ENCODE data around the gene EFNB3. TPM values are rescaled to one million over a fixed set of nuclear protein-coding genes. Genes with fewer than 3 reads are reported as not detected.

EFNB3 gene
- total RNA-seq (2014; rRNA removed; shearing (Covaris generic)): 5.6 and 6.2 TPM in 2 replicates

- DNase-seq (ENCODE audit: low spot score): peak; percentile 30
Measured at GRCh38 chr17:7704601-7705268, at the start of gene EFNB3. TSS of gene EFNB3 (plus strand) at chr17:7705202. CDS start at chr17:7705599, 397 bp downstream.

GRCh38 chr17:7655541-7655840, 49.5 kb upstream of the EFNB3 start:
- no peak for DNase-seq (ENCODE audit: low spot score)

GRCh38 chr17:7656958-7657609, 47.9 kb upstream of the EFNB3 start:
- DNase-seq (ENCODE audit: low spot score): no peak

- no peak for DNase-seq (ENCODE audit: low spot score)
Measured at GRCh38 chr17:7667656-7668406, 37.2 kb upstream of the EFNB3 start.

- DNase-seq (ENCODE audit: low spot score): no peak
Measured at GRCh38 chr17:7668482-7668881, 36.5 kb upstream of the EFNB3 start.

- DNase-seq (ENCODE audit: low spot score): no peak
Measured at GRCh38 chr17:7673239-7673638, 31.8 kb upstream of the EFNB3 start.

- DNase-seq (ENCODE audit: low spot score): no peak
Measured at GRCh38 chr17:7674934-7675333, 30.1 kb upstream of the EFNB3 start.

- no peak for DNase-seq (ENCODE audit: low spot score)
Measured at GRCh38 chr17:7676533-7676932, 28.5 kb upstream of the EFNB3 start.

- no peak for DNase-seq (ENCODE audit: low spot score)
Measured at GRCh38 chr17:7677388-7678067, 27.5 kb upstream of the EFNB3 start.

- no peak for DNase-seq (ENCODE audit: low spot score)
Measured at GRCh38 chr17:7684851-7685532, 20.0 kb upstream of the EFNB3 start.

GRCh38 chr17:7685533-7686221, 19.3 kb upstream of the EFNB3 start:
- DNase-seq (ENCODE audit: low spot score): peak; percentile 81

- peak; percentile 65 for DNase-seq (ENCODE audit: low spot score)
Measured at GRCh38 chr17:7686222-7687071, 18.6 kb upstream of the EFNB3 start.

- DNase-seq (ENCODE audit: low spot score): peak; percentile 89
Measured at GRCh38 chr17:7687072-7687907, 17.7 kb upstream of the EFNB3 start, which contains the start of gene TP53. TSS of gene TP53 (minus strand) at chr17:7687490. CDS start at chr17:7676594, 10,896 bp downstream.

GRCh38 chr17:7687908-7688807, 16.8 kb upstream of the EFNB3 start, which contains the start of gene WRAP53:
TSS of gene WRAP53 (plus strand) at chr17:7688477. CDS start at chr17:7688649, 172 bp downstream.
- DNase-seq (ENCODE audit: low spot score): peak; percentile 94

GRCh38 chr17:7688808-7689316, 16.1 kb upstream of the EFNB3 start:
- DNase-seq (ENCODE audit: low spot score): no peak

GRCh38 chr17:7695586-7695985, 9.4 kb upstream of the EFNB3 start:
- DNase-seq (ENCODE audit: low spot score): no peak

GRCh38 chr17:7697828-7698588, 7.0 kb upstream of the EFNB3 start:
- DNase-seq (ENCODE audit: low spot score): no peak
